Heart left ventricle (tissue), 13 donors: Measurements from ENCODE around the gene OTOP3.

Experiments
- POLR2A ChIP-seq, 2 donors: fragments of 450-650 bp; IDR thresholded peaks; one replicate each; pipeline ENCODE4 v1.6.1; 2017; ENCODE audit warnings: antibody characterized with exemption in 2 of 2, mild to moderate bottlenecking in 2 of 2, moderate library complexity in 2 of 2
- TF ChIP-seq, protein P1 (sequence below), 12 donors: fragments of 200-600 bp; sonication (generic) in 4 of 12; IDR thresholded peaks; one replicate each; pipeline versions ENCODE4 v1.5.0 to v1.8.0; 2018 to 2022; ENCODE audit warnings: antibody characterized with exemption in 12 of 12, mild to moderate bottlenecking in 5 of 12
- donor health status: ischemic (EF 13 %, LVEDD 7.1; RV severe dilation, severe dysfunction).
- donor health status: DM: no; HTN: yes; CAD: no.
- donor health status: DM: no; HTN: no; CAD: no.
- donor health status: ischemic (EF 25% LVEDD 6.9; RV normal size, moderate dysfunction).
- donor health status: ischemic (EF 25% LVEDD 5.7; RV mildly dilated, moderate dysfunction).
- donor health status: ischemic (EF 35%, LVEDD 5.7; RV mildly dilated, moderate dysfunction).
- donor health status: nonischemic (EF 11% LVEDD 7.7; RV severe dilation, severe dysfunction).
- donor health status: DM: yes; HTN: yes; CAD: no.
- donor health status: PGD.
- donor health status: ischemic (EF 29% LVEDD 5.4; RV normal size, mild dysfunction).
- donor health status: nonischemic (EF 23%, LVEDD 6.1; RV moderate dilation, normal function).

DNA sequence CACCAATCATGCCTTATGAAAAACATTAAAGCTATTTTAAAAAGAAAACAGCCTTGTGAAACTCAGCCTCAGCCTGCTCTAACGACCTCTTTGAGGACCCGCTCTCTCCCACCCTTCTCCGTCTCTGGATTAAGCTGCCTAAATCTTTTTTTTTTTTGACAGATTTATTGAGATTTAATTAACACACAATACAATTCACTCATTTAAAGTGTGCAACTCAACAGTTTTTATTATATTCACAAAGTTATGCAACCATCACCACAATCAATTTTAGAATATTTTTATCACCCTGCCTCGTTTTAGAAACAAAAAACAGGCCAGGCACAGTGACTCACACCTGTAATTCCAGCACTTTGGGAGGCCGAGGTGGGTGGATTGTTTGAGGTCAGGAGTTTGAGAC is 60.1 kb downstream of the OTOP3 start:
- TF ChIP-seq, protein P1, sequence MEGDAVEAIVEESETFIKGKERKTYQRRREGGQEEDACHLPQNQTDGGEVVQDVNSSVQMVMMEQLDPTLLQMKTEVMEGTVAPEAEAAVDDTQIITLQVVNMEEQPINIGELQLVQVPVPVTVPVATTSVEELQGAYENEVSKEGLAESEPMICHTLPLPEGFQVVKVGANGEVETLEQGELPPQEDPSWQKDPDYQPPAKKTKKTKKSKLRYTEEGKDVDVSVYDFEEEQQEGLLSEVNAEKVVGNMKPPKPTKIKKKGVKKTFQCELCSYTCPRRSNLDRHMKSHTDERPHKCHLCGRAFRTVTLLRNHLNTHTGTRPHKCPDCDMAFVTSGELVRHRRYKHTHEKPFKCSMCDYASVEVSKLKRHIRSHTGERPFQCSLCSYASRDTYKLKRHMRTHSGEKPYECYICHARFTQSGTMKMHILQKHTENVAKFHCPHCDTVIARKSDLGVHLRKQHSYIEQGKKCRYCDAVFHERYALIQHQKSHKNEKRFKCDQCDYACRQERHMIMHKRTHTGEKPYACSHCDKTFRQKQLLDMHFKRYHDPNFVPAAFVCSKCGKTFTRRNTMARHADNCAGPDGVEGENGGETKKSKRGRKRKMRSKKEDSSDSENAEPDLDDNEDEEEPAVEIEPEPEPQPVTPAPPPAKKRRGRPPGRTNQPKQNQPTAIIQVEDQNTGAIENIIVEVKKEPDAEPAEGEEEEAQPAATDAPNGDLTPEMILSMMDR (IDR thresholded peaks at IDR 0.05): no peak
- TF ChIP-seq POLR2A (IDR thresholded peaks at IDR 0.05): no peak
